Measurements from ENCODE around the gene SLCO2A1.

The SLCO2A1 gene

DNA sequence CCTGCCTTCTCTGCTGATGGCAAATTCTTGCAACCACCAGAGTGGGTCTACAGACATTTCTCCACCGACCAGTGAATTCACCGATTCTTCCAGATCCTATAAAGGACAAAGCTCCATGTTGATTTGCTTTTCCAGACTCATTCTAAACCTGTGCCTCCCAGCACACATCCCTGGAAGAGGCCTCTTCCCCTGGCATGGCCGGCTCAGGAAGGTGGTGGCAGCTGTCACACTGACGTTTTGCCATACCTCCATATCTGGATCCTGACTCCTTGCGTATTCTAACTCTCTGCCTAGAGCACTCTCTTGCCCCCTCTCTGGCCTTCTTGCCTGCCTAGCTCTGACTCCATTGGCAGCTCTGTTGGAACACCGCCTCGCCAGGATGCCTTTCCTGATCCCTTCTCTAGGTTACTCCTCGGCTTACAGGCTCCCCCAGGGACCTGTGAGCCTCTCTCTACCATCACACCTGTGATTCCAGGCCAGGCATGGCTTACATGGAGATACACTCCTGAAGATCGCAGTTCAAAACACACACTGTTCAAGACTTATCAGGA lies 31.0 kb downstream of the SLCO2A1 start:
- Histone ChIP-seq H3K36me3 (ENCODE audit: low read depth) (no peaks in the 10 kb centered on the region), H3K9me3 (ENCODE audit: severe bottlenecking) (no peaks in the 10 kb centered on the region), H3K4me3 (ENCODE audit: severe bottlenecking) (no peak overlapping the region), H3K27me3 (ENCODE audit: insufficient read depth, poor library complexity, severe bottlenecking) (no peaks in the 10 kb centered on the region), H3K4me1 (ENCODE audit: insufficient read depth, poor library complexity, severe bottlenecking) (peaks cover 8% of the 10 kb centered on the region), H3K27ac (ENCODE audit: poor library complexity, severe bottlenecking) (no peak overlapping the region)
- DNase-seq (ENCODE audit: low spot score) (no peak), ATAC-seq (ENCODE audit: low read depth) (no peak)
- no peak for TF ChIP-seq CTCF (IDR thresholded peaks at IDR 0.05; ENCODE audit: poor library complexity, severe bottlenecking)

- no peak for TF ChIP-seq CTCF (IDR thresholded peaks at IDR 0.05; ENCODE audit: poor library complexity, severe bottlenecking)
- H3K9me3 ChIP-seq (ENCODE audit: severe bottlenecking), result no peaks in the 10 kb centered on the region
- no peak overlapping the region for H3K27ac ChIP-seq (ENCODE audit: poor library complexity, severe bottlenecking)
- no peaks in the 10 kb centered on the region for H3K27me3 ChIP-seq (ENCODE audit: insufficient read depth, poor library complexity, severe bottlenecking)
- no peak overlapping the region for H3K4me3 ChIP-seq (ENCODE audit: severe bottlenecking)
- no peak for DNase-seq (ENCODE audit: low spot score)
- H3K36me3 ChIP-seq (ENCODE audit: low read depth), result no peaks in the 10 kb centered on the region
- H3K4me1 ChIP-seq (ENCODE audit: insufficient read depth, poor library complexity, severe bottlenecking), result peaks cover 8% of the 10 kb centered on the region
- no peak; the same call in 2 of the 3 replicates for ATAC-seq (ENCODE audit: low read depth)
Measured at GRCh38 chr3:133997871-133998635, 31.7 kb downstream of the SLCO2A1 start.

DNA sequence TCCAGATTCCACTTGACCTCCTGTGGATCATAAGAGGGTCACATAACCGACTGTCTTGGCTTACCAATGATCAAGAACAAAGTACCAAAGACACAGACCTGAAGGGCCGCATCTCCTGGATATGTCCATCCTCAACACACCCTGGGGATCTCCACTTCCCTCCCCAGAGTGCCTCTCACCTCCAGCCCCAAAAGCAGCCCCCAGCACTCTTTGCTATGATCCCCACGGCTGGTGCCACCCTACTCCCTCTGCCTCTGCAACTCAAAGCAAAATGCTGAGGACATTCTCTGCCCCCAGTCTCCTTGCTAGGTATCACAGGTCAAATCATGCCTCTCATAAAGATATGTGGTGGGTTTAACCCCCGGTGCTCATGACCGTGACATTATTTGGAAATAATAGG lies 32.7 kb downstream of the SLCO2A1 start:
- H3K4me3 ChIP-seq (ENCODE audit: severe bottlenecking), result no peak overlapping the region
- no peak overlapping the region for H3K27ac ChIP-seq (ENCODE audit: poor library complexity, severe bottlenecking)
- no peaks in the 10 kb centered on the region for H3K4me1 ChIP-seq (ENCODE audit: insufficient read depth, poor library complexity, severe bottlenecking)
- no peak for TF ChIP-seq CTCF (IDR thresholded peaks at IDR 0.05; ENCODE audit: poor library complexity, severe bottlenecking)
- no peaks in the 10 kb centered on the region for H3K9me3 ChIP-seq (ENCODE audit: severe bottlenecking)
- DNase-seq (ENCODE audit: low spot score) (no peak), ATAC-seq (ENCODE audit: low read depth) (no peak)
- no peaks in the 10 kb centered on the region for H3K27me3 ChIP-seq (ENCODE audit: insufficient read depth, poor library complexity, severe bottlenecking)
- H3K36me3 ChIP-seq (ENCODE audit: low read depth), result no peaks in the 10 kb centered on the region

GRCh38 chr3:133996251-133996661 lies 33.5 kb downstream of the SLCO2A1 start:
- H3K27ac ChIP-seq (ENCODE audit: poor library complexity, severe bottlenecking), result no peak overlapping the region
- H3K27me3 ChIP-seq (ENCODE audit: insufficient read depth, poor library complexity, severe bottlenecking), result no peaks in the 10 kb centered on the region
- H3K4me1 ChIP-seq (ENCODE audit: insufficient read depth, poor library complexity, severe bottlenecking), result peaks cover 3% of the 10 kb centered on the region
- no peaks in the 10 kb centered on the region for H3K9me3 ChIP-seq (ENCODE audit: severe bottlenecking)
- no peak for DNase-seq (ENCODE audit: low spot score)
- no peaks in the 10 kb centered on the region for H3K36me3 ChIP-seq (ENCODE audit: low read depth)
- H3K4me3 ChIP-seq (ENCODE audit: severe bottlenecking), result no peak overlapping the region
- TF ChIP-seq CTCF (IDR thresholded peaks at IDR 0.05; ENCODE audit: poor library complexity, severe bottlenecking), result no peak
- no peak for ATAC-seq (ENCODE audit: low read depth)

DNA sequence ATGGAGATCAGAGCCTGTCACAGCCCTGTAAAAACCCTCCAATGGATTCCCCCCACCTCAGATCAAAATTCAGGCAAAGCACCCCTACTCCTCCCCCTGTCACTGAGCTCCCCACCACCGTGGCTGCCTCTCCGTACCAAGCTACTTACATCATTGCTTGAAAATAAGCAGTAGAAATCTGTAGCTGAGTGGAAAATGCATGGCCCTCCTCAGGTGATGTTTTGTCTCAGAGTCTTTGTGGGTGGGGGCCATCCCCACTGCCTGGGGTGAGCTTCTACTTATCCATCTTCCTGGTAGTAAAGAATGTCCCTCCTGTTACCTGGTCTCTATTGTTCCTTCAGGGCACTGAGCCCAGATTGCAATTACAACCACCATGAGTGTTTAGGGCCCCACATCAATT lies 34.5 kb downstream of the SLCO2A1 start:
- no peaks in the 10 kb centered on the region for H3K27me3 ChIP-seq (ENCODE audit: insufficient read depth, poor library complexity, severe bottlenecking)
- no peak overlapping the region for H3K27ac ChIP-seq (ENCODE audit: poor library complexity, severe bottlenecking)
- H3K4me1 ChIP-seq (ENCODE audit: insufficient read depth, poor library complexity, severe bottlenecking), result peaks cover 4% of the 10 kb centered on the region
- no peaks in the 10 kb centered on the region for H3K9me3 ChIP-seq (ENCODE audit: severe bottlenecking)
- ATAC-seq (ENCODE audit: low read depth), result no peak
- H3K36me3 ChIP-seq (ENCODE audit: low read depth), result no peaks in the 10 kb centered on the region
- DNase-seq (ENCODE audit: low spot score), result no peak
- TF ChIP-seq CTCF (IDR thresholded peaks at IDR 0.05; ENCODE audit: poor library complexity, severe bottlenecking), result no peak
- no peak overlapping the region for H3K4me3 ChIP-seq (ENCODE audit: severe bottlenecking)

Data from RWPE2 (cell line).